KMS-11 (cell line): ENCODE results near the gene DNASE1L2.

Source experiments
- H2AFZ ChIP-seq: fragments of 200-600 bp; sonication (generic); 2 replicates; pipeline ENCODE4 v1.6.1; 2016; ENCODE audit warnings: antibody characterized with exemption, mixed run types, low read depth
- H3K27ac ChIP-seq: fragments of 200-600 bp; sonication (generic); 2 replicates; pipeline ENCODE4 v1.6.1; 2016; ENCODE audit warnings: mild to moderate bottlenecking, mixed run types
- H3K27me3 ChIP-seq: fragments of 200-600 bp; sonication (generic); 2 replicates; pipeline ENCODE4 v1.6.1; 2017; ENCODE audit warnings: mild to moderate bottlenecking, low read depth, mixed run types, moderate library complexity; ENCODE audit not compliant: insufficient read depth
- H3K36me3 ChIP-seq: fragments of 200-600 bp; sonication (generic); 2 replicates; pipeline ENCODE4 v1.6.1; 2017; ENCODE audit warnings: mild to moderate bottlenecking, mixed run types; ENCODE audit not compliant: insufficient read depth
- H3K4me1 ChIP-seq: fragments of 200-600 bp; sonication (generic); 2 replicates; pipeline ENCODE4 v1.6.1; 2016; ENCODE audit warnings: mild to moderate bottlenecking, low read depth, mixed run types; ENCODE audit not compliant: poor library complexity, severe bottlenecking
- H3K4me2 ChIP-seq: fragments of 200-600 bp; sonication (generic); 2 replicates; pipeline ENCODE4 v1.7.0; 2016; ENCODE audit warnings: mild to moderate bottlenecking, mixed run types
- H3K4me3 ChIP-seq: fragments of 200-600 bp; sonication (generic); IDR thresholded peaks from 2 replicates; pipeline ENCODE4 v1.6.1; 2017; ENCODE audit warnings: low read depth, low read length, mixed read lengths; ENCODE audit not compliant: insufficient read depth
- H3K79me2 ChIP-seq: fragments of 200-600 bp; sonication (generic); 2 replicates; pipeline ENCODE4 v1.6.1; 2016; ENCODE audit warnings: low read depth, mixed run types; ENCODE audit not compliant: insufficient read depth
- H3K9ac ChIP-seq: fragments of 200-600 bp; sonication (generic); 2 replicates; pipeline ENCODE4 v1.6.1; 2016; ENCODE audit warnings: mild to moderate bottlenecking, mixed run types
- H4K20me1 ChIP-seq: fragments of 200-600 bp; sonication (generic); 2 replicates; pipeline ENCODE4 v1.6.1; 2016; ENCODE audit warnings: mild to moderate bottlenecking, mixed run types; ENCODE audit not compliant: insufficient read depth
- CTCF ChIP-seq: fragments of 200-600 bp; sonication (generic); conservative IDR thresholded peaks from 2 replicates; pipeline ENCODE4 v1.6.1; 2017; ENCODE audit warnings: low read depth, mild to moderate bottlenecking, antibody characterized with exemption, low read length, moderate library complexity, mixed read lengths

Gene DNASE1L2

DNA sequence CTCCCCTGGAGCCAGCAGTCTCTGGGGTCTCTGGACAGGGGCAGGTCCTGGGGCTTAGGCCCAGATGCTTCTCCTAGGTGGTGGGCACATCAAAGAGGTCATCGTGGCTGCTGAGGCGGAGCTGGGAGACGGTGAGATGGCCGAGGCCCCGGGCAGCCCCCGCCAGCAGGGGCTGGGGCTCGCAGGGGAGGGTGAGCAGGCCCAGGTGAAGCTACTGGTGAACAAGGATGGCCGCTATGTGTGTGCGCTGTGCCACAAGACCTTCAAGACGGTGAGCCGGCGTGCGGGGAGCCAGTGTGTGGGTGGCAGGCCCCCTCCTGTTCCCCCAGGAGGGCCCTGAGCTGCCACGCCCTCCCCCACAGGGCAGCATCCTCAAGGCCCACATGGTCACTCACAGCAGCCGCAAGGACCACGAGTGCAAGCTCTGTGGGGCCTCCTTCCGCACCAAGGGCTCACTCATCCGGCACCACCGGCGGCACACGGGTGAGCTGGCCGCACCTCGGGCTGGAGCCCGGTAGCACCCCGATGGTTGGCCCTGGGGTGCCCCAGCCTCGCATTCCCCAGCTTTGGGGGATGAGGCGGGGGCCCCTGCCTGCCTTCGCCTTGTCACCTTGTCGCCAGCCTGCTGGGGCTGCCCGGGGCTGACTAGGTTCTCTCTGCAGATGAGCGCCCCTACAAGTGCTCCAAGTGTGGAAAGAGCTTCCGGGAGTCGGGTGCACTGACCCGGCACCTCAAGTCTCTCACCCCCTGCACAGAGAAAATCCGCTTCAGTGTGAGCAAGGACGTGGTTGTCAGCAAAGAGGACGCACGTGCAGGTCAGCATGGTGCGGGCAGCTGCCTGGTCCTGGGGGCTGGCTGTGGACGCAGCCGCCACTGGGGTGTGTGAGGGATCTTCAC lies 3.9 kb upstream of the DNASE1L2 start:
- TF ChIP-seq CTCF: no peak
- Histone ChIP-seq H3K9ac (no peak overlapping the region), H3K36me3 (0 out of 2 replicates have a peak, but pooled peaks cover 4% of the 10 kb centered on the region), H3K4me2 (no peak overlapping the region), H3K4me1 (no peaks in the 10 kb centered on the region), H2AFZ (no peak overlapping the region), H3K4me3 (no peak overlapping the region), H4K20me1 (no peaks in the 10 kb centered on the region), H3K27ac (no peak overlapping the region), H3K27me3 (no peaks in the 10 kb centered on the region), H3K79me2 (peaks cover 10% of the 10 kb centered on the region; the same call in 1 of the 2 replicates)

DNA sequence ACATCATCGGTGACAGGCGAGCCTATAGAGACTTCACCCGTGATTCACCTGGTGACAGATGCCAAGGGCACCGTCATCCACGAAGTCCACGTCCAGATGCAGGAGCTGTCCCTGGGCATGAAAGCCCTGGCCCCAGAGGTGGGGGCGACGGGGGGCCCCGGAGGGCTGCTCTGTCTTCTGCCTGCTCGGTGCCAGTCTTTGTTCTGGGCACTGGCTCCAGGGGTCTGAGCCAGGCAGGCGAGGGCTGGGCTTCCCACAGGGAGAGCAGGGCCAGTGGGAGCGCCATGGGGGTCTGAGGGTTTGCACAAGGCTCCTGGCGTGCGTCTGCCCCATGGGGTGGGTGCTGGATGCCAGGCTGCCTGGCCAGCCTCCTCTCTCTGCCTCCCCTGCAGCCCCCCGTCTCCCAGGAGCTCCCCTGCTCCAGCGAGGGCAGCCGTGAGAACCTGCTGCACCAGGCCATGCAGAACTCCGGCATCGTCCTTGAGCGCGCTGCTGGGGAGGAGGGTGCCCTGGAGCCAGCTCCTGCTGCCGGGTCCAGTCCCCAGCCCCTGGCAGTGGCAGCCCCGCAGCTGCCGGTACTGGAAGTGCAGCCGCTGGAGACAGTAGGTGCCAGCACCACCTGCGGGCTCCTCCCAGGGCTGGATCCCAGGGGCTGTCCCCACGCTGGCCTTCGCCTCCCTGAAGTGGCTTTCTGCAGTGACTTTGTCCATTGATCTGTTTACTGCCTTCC lies 3.0 kb upstream of the DNASE1L2 start:
- no peaks in the 10 kb centered on the region for H3K4me1 ChIP-seq
- no peak overlapping the region for H3K27ac ChIP-seq
- H3K4me2 ChIP-seq: no peak overlapping the region
- no peaks in the 10 kb centered on the region for H3K27me3 ChIP-seq
- no peak overlapping the region for H3K4me3 ChIP-seq
- H2AFZ ChIP-seq: no peak overlapping the region
- no peak for TF ChIP-seq CTCF
- H3K36me3 ChIP-seq: 0 out of 2 replicates have a peak, but pooled peaks cover 4% of the 10 kb centered on the region
- peaks cover under 1% of the 10 kb centered on the region; the same call in 1 of the 2 replicates for H3K79me2 ChIP-seq
- no peaks in the 10 kb centered on the region for H4K20me1 ChIP-seq
- no peak overlapping the region for H3K9ac ChIP-seq

DNA sequence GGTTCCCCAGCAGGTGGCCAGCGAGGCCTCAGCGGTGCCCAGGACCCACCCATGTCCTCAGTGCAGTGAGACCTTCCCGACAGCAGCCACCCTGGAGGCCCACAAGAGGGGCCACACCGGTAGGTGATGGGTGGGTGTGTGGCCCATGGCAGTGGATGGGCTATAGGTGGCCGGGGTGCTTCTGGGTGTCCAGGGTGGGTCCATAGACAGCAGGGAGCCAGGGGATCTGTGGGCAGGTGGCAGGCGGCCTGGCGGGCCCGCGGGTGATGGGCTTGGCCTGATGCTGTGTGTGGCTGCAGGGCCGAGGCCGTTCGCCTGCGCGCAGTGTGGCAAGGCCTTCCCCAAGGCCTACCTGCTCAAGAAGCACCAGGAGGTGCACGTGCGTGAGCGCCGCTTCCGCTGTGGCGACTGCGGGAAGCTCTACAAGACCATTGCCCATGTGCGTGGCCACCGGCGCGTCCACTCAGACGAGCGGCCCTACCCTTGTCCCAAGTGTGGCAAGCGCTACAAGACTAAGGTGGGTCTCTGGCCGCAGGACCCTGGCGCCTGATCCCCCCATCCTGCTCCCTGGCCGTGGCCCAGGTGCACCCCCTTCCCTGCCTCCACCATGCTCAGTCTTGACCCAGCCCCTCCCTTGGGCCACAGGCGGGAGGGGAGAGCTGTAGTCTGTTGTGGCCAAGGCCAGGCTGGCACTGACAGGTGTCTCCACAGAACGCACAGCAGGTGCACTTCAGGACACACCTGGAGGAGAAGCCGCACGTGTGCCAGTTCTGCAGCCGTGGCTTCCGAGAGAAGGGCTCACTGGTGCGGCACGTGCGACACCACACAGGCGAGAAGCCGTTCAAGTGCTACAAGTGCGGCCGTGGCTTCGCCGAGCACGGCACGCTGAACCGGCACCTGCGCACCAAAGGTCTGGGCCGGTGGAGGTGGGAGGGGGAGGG lies 2.1 kb upstream of the DNASE1L2 start:
- TF ChIP-seq CTCF: no peak
- no peaks in the 10 kb centered on the region for H4K20me1 ChIP-seq
- no peak overlapping the region for H3K4me2 ChIP-seq
- no peak overlapping the region for H3K9ac ChIP-seq
- no peaks in the 10 kb centered on the region for H3K4me1 ChIP-seq
- no peak overlapping the region for H2AFZ ChIP-seq
- no peaks in the 10 kb centered on the region for H3K79me2 ChIP-seq
- no peaks in the 10 kb centered on the region for H3K27me3 ChIP-seq
- no peak overlapping the region for H3K4me3 ChIP-seq
- 0 out of 2 replicates have a peak, but pooled peaks cover 4% of the 10 kb centered on the region for H3K36me3 ChIP-seq
- no peak overlapping the region for H3K27ac ChIP-seq

DNA sequence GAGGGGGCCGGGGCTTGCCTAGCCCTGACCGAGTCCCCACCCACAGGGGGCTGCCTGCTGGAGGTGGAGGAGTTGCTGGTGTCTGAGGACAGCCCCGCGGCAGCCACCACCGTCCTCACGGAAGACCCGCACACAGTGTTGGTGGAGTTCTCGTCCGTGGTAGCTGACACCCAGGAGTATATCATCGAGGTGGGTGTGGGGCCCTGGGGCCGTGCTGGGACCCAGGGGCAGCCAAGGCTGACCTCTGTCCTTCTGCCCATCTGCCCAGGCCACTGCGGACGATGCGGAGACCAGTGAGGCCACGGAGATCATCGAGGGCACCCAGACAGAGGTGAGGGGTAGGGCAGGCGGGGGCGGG lies 1.5 kb upstream of the DNASE1L2 start:
- Histone ChIP-seq H4K20me1 (no peaks in the 10 kb centered on the region), H3K27ac (no peak overlapping the region), H3K4me3 (no peak overlapping the region), H3K79me2 (no peaks in the 10 kb centered on the region), H2AFZ (no peak overlapping the region), H3K36me3 (0 out of 2 replicates have a peak, but pooled peaks cover 4% of the 10 kb centered on the region), H3K9ac (no peak overlapping the region), H3K4me2 (no peak overlapping the region), H3K27me3 (no peaks in the 10 kb centered on the region), H3K4me1 (no peaks in the 10 kb centered on the region)
- no peak for TF ChIP-seq CTCF
